H1 (cell line): ENCODE results near the gene CMPK2. TPM values are rescaled to one million over a fixed set of nuclear protein-coding genes. Genes with fewer than 3 reads are reported as not detected.

Source experiments
- CTCF ChIA-PET: fragments of 300-600 bp; sonication (Branson Sonifier 250); formaldehyde crosslinking; loops from one replicate; lab custom pipeline; 2021; ENCODE audit not compliant: partially characterized antibody; lab: Charles Lee
- POLR2A ChIA-PET: fragments of 300-600 bp; sonication (Branson Sonifier 250); formaldehyde crosslinking; loops from one replicate; lab custom pipeline; 2021; ENCODE audit warnings: inconsistent platforms; ENCODE audit not compliant: partially characterized antibody; lab: Charles Lee
- DNase-seq, 2 experiments: peaks; one replicate each; pipeline versions ENCODE4 v3.0.0 to v3.0.0-alpha.2; 2010 to 2022; ENCODE audit warnings: low spot score in 2 of 2, low read depth in 1 of 2, mixed read lengths in 1 of 2
- FAIRE-seq: peaks from 2 replicates; lab custom pipeline; 2011; peaks lifted over from hg19 to GRCh38; lab: Jason Lieb, UNC
- H2AFZ ChIP-seq: 2 replicates; pipeline ENCODE4 v1.8.1; 2012; ENCODE audit warnings: low read length, inconsistent platforms
- H2AK5ac ChIP-seq: 2 replicates; pipeline ENCODE4 v1.6.1; 2013; ENCODE audit warnings: low read depth, low read length
- H2BK120ac ChIP-seq: replicated peaks from 2 replicates; pipeline ENCODE3; 2013; ENCODE audit warnings: low read depth, low read length, inconsistent platforms
- H2BK12ac ChIP-seq: 2 replicates; pipeline ENCODE4 v1.6.1; 2013; ENCODE audit warnings: low read depth, low read length
- H2BK15ac ChIP-seq: 2 replicates; pipeline ENCODE4 v1.6.1; 2013; ENCODE audit warnings: low read length
- H2BK20ac ChIP-seq: 2 replicates; pipeline ENCODE4 v1.6.1; 2013; ENCODE audit warnings: low read length
- H2BK5ac ChIP-seq: 2 replicates; pipeline ENCODE4 v1.6.1; 2013; ENCODE audit warnings: low read depth, low read length
- H3K14ac ChIP-seq: 2 replicates; pipeline ENCODE4 v1.6.1; 2013; ENCODE audit warnings: inconsistent platforms; ENCODE audit not compliant: insufficient read length
- H3K18ac ChIP-seq: 2 replicates; pipeline ENCODE4 v1.6.1; 2013; ENCODE audit warnings: low read length; ENCODE audit errors: extremely low read depth
- H3K23ac ChIP-seq: 2 replicates; pipeline ENCODE4 v1.6.1; 2013; ENCODE audit warnings: inconsistent platforms; ENCODE audit not compliant: insufficient read length
- H3K23me2 ChIP-seq: 2 replicates; pipeline ENCODE4 v1.6.1; 2013; ENCODE audit warnings: low read depth, low read length
- H3K27ac ChIP-seq: 2 replicates; pipeline ENCODE4 v1.6.1; 2011; ENCODE audit warnings: low read depth, low read length, inconsistent platforms
- H3K27me3 ChIP-seq, 4 experiments: replicated peaks in 1 of 4; 1 replicate in 1 of 4; 2 replicates in 3 of 4; pipeline versions ENCODE4 v1.6.1 to v1.8.1; 2011 to 2013; ENCODE audit warnings: low read length in 3 of 4, mild to moderate bottlenecking in 3 of 4, inconsistent platforms in 2 of 4, mixed read lengths in 2 of 4, moderate library complexity in 1 of 4; ENCODE audit not compliant: control insufficient read depth in 3 of 4, insufficient read depth in 3 of 4; ENCODE audit errors: extremely low read depth in 1 of 4
- H3K36me3 ChIP-seq, 4 experiments: 2 replicates each; pipeline versions ENCODE4 v1.6.1 to v1.8.1; 2011 to 2013; ENCODE audit warnings: mild to moderate bottlenecking in 4 of 4, low read length in 3 of 4, moderate library complexity in 2 of 4, control low read depth in 1 of 4, inconsistent platforms in 1 of 4; ENCODE audit not compliant: insufficient read depth in 4 of 4, control insufficient read depth in 2 of 4
- H3K4ac ChIP-seq: replicated peaks from 2 replicates; pipeline ENCODE3; 2013; ENCODE audit warnings: low read length, low read depth, mixed read lengths, inconsistent platforms; ENCODE audit not compliant: insufficient read length
- H3K4me1 ChIP-seq, 4 experiments: replicated peaks in 1 of 4; 1 replicate in 1 of 4; 2 replicates in 3 of 4; pipeline versions ENCODE4 v1.6.1 to v1.8.1; 2011 to 2013; ENCODE audit warnings: low read length in 3 of 4, inconsistent platforms in 2 of 4, mixed read lengths in 1 of 4; ENCODE audit not compliant: insufficient read depth in 4 of 4, control insufficient read depth in 3 of 4
- H3K4me2 ChIP-seq, 2 experiments: 2 replicates each; pipeline versions ENCODE4 v1.6.1 to v1.8.1; 2011 to 2013; ENCODE audit warnings: low read depth in 2 of 2, low read length in 2 of 2, control low read depth in 1 of 2, inconsistent platforms in 1 of 2, mild to moderate bottlenecking in 1 of 2; ENCODE audit not compliant: insufficient read depth in 1 of 2
- H3K4me3 ChIP-seq, 4 experiments: fragments of 200-600, 300-600 bp in 1 of 4; sonication (generic), shearing (Covaris generic), sonication (Bioruptor Twin) in 1 of 4; 2 replicates each; pipeline versions ENCODE4 v1.5.1 to v1.8.1; 2011 to 2016; ENCODE audit warnings: low read length in 4 of 4, low read depth in 3 of 4, control low read depth in 2 of 4, inconsistent platforms in 2 of 4, mild to moderate bottlenecking in 2 of 4, mixed read lengths in 1 of 4, moderate library complexity in 1 of 4; ENCODE audit not compliant: insufficient read depth in 2 of 4; ENCODE audit errors: extremely low read depth in 1 of 4
- H3K56ac ChIP-seq: replicated peaks from 2 replicates; pipeline ENCODE3; 2013; ENCODE audit warnings: low read depth, mild to moderate bottlenecking, mixed read lengths, low read length, inconsistent platforms; ENCODE audit not compliant: insufficient read length
- H3K79me1 ChIP-seq: 2 replicates; pipeline ENCODE4 v1.6.1; 2013; ENCODE audit warnings: low read depth, low read length, control low read depth
- H3K79me2 ChIP-seq, 2 experiments: 2 replicates each; pipeline versions ENCODE4 v1.6.1 to v1.8.1; 2012 to 2013; ENCODE audit warnings: low read length in 2 of 2, mild to moderate bottlenecking in 2 of 2, inconsistent platforms in 1 of 2; ENCODE audit not compliant: insufficient read depth in 2 of 2, control insufficient read depth in 1 of 2
- H3K9ac ChIP-seq, 4 experiments: replicated peaks in 1 of 4; 1 replicate in 1 of 4; 2 replicates in 3 of 4; pipeline versions ENCODE4 v1.6.1 to v1.8.1; 2011 to 2013; ENCODE audit warnings: low read depth in 3 of 4, low read length in 3 of 4, control low read depth in 2 of 4, mild to moderate bottlenecking in 2 of 4, moderate library complexity in 2 of 4, inconsistent platforms in 1 of 4; ENCODE audit errors: extremely low read depth in 1 of 4
- H3K9me3 ChIP-seq, 2 experiments: 2 replicates each; pipeline versions ENCODE4 v1.6.1 to v1.8.1; 2012 to 2013; ENCODE audit warnings: mild to moderate bottlenecking in 2 of 2, moderate library complexity in 2 of 2, control low read depth in 1 of 2, inconsistent platforms in 1 of 2, low read depth in 1 of 2, low read length in 1 of 2, mixed read lengths in 1 of 2; ENCODE audit not compliant: insufficient read depth in 2 of 2
- H4K20me1 ChIP-seq, 2 experiments: replicated peaks in 1 of 2; 2 replicates each; pipeline versions ENCODE3 to v1.8.1; 2011 to 2013; ENCODE audit warnings: inconsistent platforms in 2 of 2, low read length in 2 of 2, mild to moderate bottlenecking in 1 of 2; ENCODE audit not compliant: insufficient read depth in 2 of 2, control insufficient read depth in 1 of 2
- H4K5ac ChIP-seq: 2 replicates; pipeline ENCODE4 v1.6.1; 2013; ENCODE audit warnings: low read length, low read depth, mixed read lengths, inconsistent platforms; ENCODE audit not compliant: insufficient read length
- H4K8ac ChIP-seq: 2 replicates; pipeline ENCODE4 v1.8.0; 2013; ENCODE audit warnings: mild to moderate bottlenecking, moderate library complexity, low read length, inconsistent platforms; ENCODE audit not compliant: insufficient read depth; ENCODE audit errors: extremely low read depth
- H4K91ac ChIP-seq: replicated peaks from 2 replicates; pipeline ENCODE3; 2013; ENCODE audit warnings: low read length, mixed read lengths, inconsistent platforms; ENCODE audit not compliant: insufficient read length
- BRCA1 ChIP-seq: IDR thresholded peaks from 2 replicates; pipeline ENCODE4 v1.6.1; 2012; ENCODE audit warnings: low read depth, low read length, improper control_type of control experiment
- RAD21 ChIP-seq, 2 experiments: IDR thresholded peaks in 1 of 2; conservative IDR thresholded peaks in 1 of 2; 2 replicates each; pipeline ENCODE4 v1.6.1; 2011; ENCODE audit warnings: low read depth in 2 of 2, low read length in 2 of 2, improper control_type of control experiment in 1 of 2, inconsistent platforms in 1 of 2, mild to moderate bottlenecking in 1 of 2, moderate library complexity in 1 of 2
- WGBS, 2 experiments: shearing (Covaris generic) in 1 of 2; methylation state at CpG; one replicate each; pipeline versions ENCODE4 v1.1.6 to v1.1.7; 2013 to 2015; ENCODE audit warnings: low lambda C conversion rate in 2 of 2, mixed read lengths in 2 of 2, inconsistent platforms in 1 of 2, low coverage in 1 of 2, missing lambda C conversion rate in 1 of 2; ENCODE audit not compliant: insufficient replicate concordance in 2 of 2, insufficient coverage in 1 of 2, insufficient read length in 1 of 2; ENCODE audit errors: extremely low coverage in 1 of 2, missing lambda C conversion rate in 1 of 2; 5-methylcytosine and 5-hydroxymethylcytosine counted together
- polyA plus RNA-seq, 7 experiments: library from polyadenylated mRNA; depleted of rRNA in 3 of 7; stranded (reverse) in 5 of 7; unstranded in 2 of 7; fragments of >200 nt in 5 of 7; fragments of 200-250 nt in 2 of 7; gene quantifications; 1 replicate in 5 of 7; 2 replicates in 1 of 7; 4 replicates in 1 of 7; pipeline versions ENCODE4 v1.2.1 to v1.2.3, GENCODE V29; 2011 to 2013; ENCODE audit warnings: missing spikeins in 2 of 7, mixed read lengths in 2 of 7
- total RNA-seq: library from RNA; stranded (reverse); fragmentation: NEBNext Ultra II Directional; extraction: Animal tissue kit (Norgen Biotek cat#: 25700); gene quantifications from 2 replicates; pipeline ENCODE4 v1.2.1, GENCODE V29; 2021
- TF ChIP-seq, protein P1 (sequence below), 3 experiments: IDR thresholded peaks; 1 replicate in 2 of 3; 2 replicates in 1 of 3; pipeline versions ENCODE4 v1.5.1 to v1.6.1; 2011; ENCODE audit warnings: low read length in 3 of 3, mild to moderate bottlenecking in 3 of 3, inconsistent platforms in 2 of 3, low read depth in 1 of 3, moderate library complexity in 1 of 3; ENCODE audit not compliant: insufficient read depth in 1 of 3; ENCODE audit errors: control extremely low read depth in 1 of 3

CMPK2 gene
- total and polyA plus RNA-seq, 2 of the 8 experiments (the other 6 are each of a cell fraction or from before 2014, with no cell fraction given), result 0.28 to 0.53 TPM

DNA sequence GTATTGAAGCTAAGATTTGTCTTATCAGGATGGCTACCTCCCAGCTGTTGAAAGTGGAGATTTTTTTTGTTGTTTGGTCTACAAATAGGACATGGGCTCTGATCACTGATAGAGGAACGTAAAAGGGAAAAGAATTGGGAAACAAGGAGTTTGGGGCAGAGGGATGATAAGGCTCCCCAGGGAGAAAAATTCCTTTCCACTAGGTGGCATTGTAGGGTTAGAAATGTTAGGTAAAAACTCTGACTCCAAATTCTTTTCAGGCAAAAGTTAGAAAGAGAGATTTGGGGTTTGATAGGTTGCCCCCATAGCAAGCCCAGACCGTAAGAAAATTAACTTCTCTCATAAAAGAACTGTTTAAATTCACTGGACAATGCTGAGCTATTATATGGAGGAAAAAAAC, 19.8 kb downstream of the CMPK2 start:
- H3K9me3 ChIP-seq, result peaks cover 52 to 69% of the 10 kb centered on the region in 2 experiments
- 88% methylated on average over 2 of the region's 2 CpGs; no CpG with 5 or more reads in 1 of the 2 experiments for WGBS, 2 experiments

More for the DNA sequence above, 19.8 kb downstream of the CMPK2 start:
- Histone ChIP-seq H3K18ac (no peak overlapping the region), H2BK12ac (no peak overlapping the region), H3K4me1 (no peaks in the 10 kb centered on the region), H4K5ac (no peak overlapping the region), H3K4me2 (no peak overlapping the region), H3K23ac (no peak overlapping the region), H3K27me3 (no peaks in the 10 kb centered on the region), H3K23me2 (no peaks in the 10 kb centered on the region), H4K20me1 (no peaks in the 10 kb centered on the region), H2AK5ac (no peak overlapping the region), H3K27ac (no peak overlapping the region), H2BK20ac (no peak overlapping the region), H3K9ac (no peak overlapping the region), H4K8ac (no peak overlapping the region), H3K56ac (no peak overlapping the region), H2AFZ (no peak overlapping the region), H2BK120ac (no peak overlapping the region), H2BK5ac (no peak overlapping the region), H3K36me3 (no peaks in the 10 kb centered on the region), H3K79me1 (no peaks in the 10 kb centered on the region), H4K91ac (no peak overlapping the region), H3K79me2 (no peaks in the 10 kb centered on the region), H2BK15ac (no peak overlapping the region), H3K14ac (no peak overlapping the region), H3K4me3 (no peak overlapping the region), H3K4ac (no peak overlapping the region)
- no peak for FAIRE-seq
- ChIA-PET CTCF (interaction anchor here (0.9 to 2.5 kb wide), 4 partner anchors 20 to 237 kb away, joined by 3 to 8 read pairs (median 4); no protein-coding TSS in a partner anchor), POLR2A (no interaction called here)
- TF ChIP-seq BRCA1, result no peak
- TF ChIP-seq, protein P1, sequence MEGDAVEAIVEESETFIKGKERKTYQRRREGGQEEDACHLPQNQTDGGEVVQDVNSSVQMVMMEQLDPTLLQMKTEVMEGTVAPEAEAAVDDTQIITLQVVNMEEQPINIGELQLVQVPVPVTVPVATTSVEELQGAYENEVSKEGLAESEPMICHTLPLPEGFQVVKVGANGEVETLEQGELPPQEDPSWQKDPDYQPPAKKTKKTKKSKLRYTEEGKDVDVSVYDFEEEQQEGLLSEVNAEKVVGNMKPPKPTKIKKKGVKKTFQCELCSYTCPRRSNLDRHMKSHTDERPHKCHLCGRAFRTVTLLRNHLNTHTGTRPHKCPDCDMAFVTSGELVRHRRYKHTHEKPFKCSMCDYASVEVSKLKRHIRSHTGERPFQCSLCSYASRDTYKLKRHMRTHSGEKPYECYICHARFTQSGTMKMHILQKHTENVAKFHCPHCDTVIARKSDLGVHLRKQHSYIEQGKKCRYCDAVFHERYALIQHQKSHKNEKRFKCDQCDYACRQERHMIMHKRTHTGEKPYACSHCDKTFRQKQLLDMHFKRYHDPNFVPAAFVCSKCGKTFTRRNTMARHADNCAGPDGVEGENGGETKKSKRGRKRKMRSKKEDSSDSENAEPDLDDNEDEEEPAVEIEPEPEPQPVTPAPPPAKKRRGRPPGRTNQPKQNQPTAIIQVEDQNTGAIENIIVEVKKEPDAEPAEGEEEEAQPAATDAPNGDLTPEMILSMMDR (IDR thresholded peaks at IDR 0.05; ENCODE audit: control extremely low read depth in 1 of 3, insufficient read depth in 1 of 3, low read depth in 1 of 3, low read length in 3 of 3), result peak in 2 of 3 experiments; percentile 10 to 21; a peak in 2 of 4 replicates
- TF ChIP-seq RAD21 (IDR thresholded peaks at IDR 0.05 in 1 of 2, conservative IDR thresholded peaks at IDR 0.05 in 1 of 2; ENCODE audit: low read depth in 2 of 2, low read length in 2 of 2), result peak; percentile 46 to 48
- DNase-seq, result no peak
